Pancreas (tissue), 10 donors: ENCODE results near the gene CDH13. TPM values are rescaled to one million over a fixed set of nuclear protein-coding genes. Genes with fewer than 3 reads are reported as not detected.
A peak's percentile ranks its signal among the peaks of the same experiment; 100 is the strongest.

Source experiments
- ATAC-seq, 4 donors: fragments of 200-7000 bp; cut with Tn5 transposase; one replicate each; pipeline versions ENCODE4 v1.8.0 to v1.9.1; 2020; ENCODE audit warnings: mild to moderate bottlenecking in 4 of 4, moderate library complexity in 4 of 4
- DNase-seq, 6 donors: peaks; one replicate each; pipeline ENCODE4 v3.0.0-alpha.2; 2020
- FAIRE-seq: peaks from 2 replicates; lab custom pipeline; 2012; peaks lifted over from hg19 to GRCh38; lab: Jason Lieb, UNC
- H3K27ac ChIP-seq, 4 donors: fragments of 200-600 bp; sonication (generic); 1 replicate in 3 of 4; 2 replicates in 1 of 4; pipeline versions ENCODE4 v1.5.0 to v1.8.0; 2020
- H3K27me3 ChIP-seq, 4 donors: fragments of 200-600 bp; one replicate each; pipeline ENCODE4 v1.8.0; 2021
- H3K36me3 ChIP-seq, 3 donors: fragments of 200-600 bp; sonication (generic) in 1 of 3; one replicate each; pipeline versions ENCODE4 v1.5.0 to v1.8.0; 2020 to 2021
- H3K4me1 ChIP-seq, 3 donors: fragments of 200-600 bp; one replicate each; pipeline ENCODE4 v1.8.0; 2021
- H3K4me3 ChIP-seq, 4 donors: fragments of 200-600 bp; sonication (generic) in 2 of 4; one replicate each; pipeline versions ENCODE4 v1.5.0 to v1.8.0; 2020 to 2021
- H3K9me3 ChIP-seq, 4 donors: fragments of 200-600 bp; one replicate each; pipeline ENCODE4 v1.8.0; 2021
- CTCF ChIP-seq, 4 donors: fragments of 200-600 bp; sonication (generic) in 3 of 4; IDR thresholded peaks; one replicate each; pipeline versions ENCODE4 v1.5.0 to v1.8.0; 2021; ENCODE audit warnings: antibody characterized with exemption in 4 of 4
- WGBS, 2 donors: extraction: QIAGEN DNeasy Blood & Tissue Kit; methylation state at CpG; one replicate each; pipeline ENCODE4 v1.1.7; 2013; 5-methylcytosine and 5-hydroxymethylcytosine counted together
- intact Hi-C, 3 donors: fragments of 100-400 bp; cut with DNase I; formaldehyde crosslinking; loops; one replicate each; pipeline versions ENCODE4 v1.11.1 to v1.14.2; 2022
- polyA plus RNA-seq, 2 donors: library from polyadenylated mRNA; stranded (reverse); fragments of 200-250 nt; gene quantifications; one replicate each; pipeline ENCODE4 v1.2.3, GENCODE V29; 2013
- total RNA-seq, 6 donors: library from RNA; stranded (reverse); fragmentation: NEBNext Ultra II Directional in 4 of 6; extraction: Animal tissue kit (Norgen Biotek cat#: 25700) in 4 of 6; gene quantifications; one replicate each; pipeline versions ENCODE4 v1.2.1 to v1.2.4, GENCODE V29; 2021 to 2023
- donor health status: healthy with polysubstance abuse.
- donor health status: DM: no; HTN: no; CAD: no; lungs with moderate emphysema.
- donor health status: DM: no; HTN: no; CAD: no.
- donor health status: control.
- donor health status: control.
- donor health status: Bipolar disorder and iron deficiency.
- donor health status: DM: yes; HTN: yes; CAD: no.
- donor health status: DM: no; HTN: no; CAD: no.
- donor health status: DM: no; HTN: no; CAD: no.
- donor health status: DM: yes; HTN: yes; CAD: no.

The CDH13 gene
- total and polyA plus RNA-seq, 8 donors: 0.12 to 1.0 (median 0.37) TPM

GRCh38 chr16:82991966-82992675, 365.4 kb downstream of the CDH13 start:
- no peaks in the 10 kb centered on the region for H3K27me3 ChIP-seq
- H3K27ac ChIP-seq: no peak overlapping the region
- intact Hi-C loops: no loop called here
- H3K36me3 ChIP-seq: no peaks in the 10 kb centered on the region
- 31 to 38% methylated on average over 4 of the region's 4 CpGs for WGBS, 2 donors
- no peaks in the 10 kb centered on the region for H3K4me1 ChIP-seq
- H3K4me3 ChIP-seq: no peak overlapping the region
- no peak for TF ChIP-seq CTCF (IDR thresholded peaks at IDR 0.05)
- H3K9me3 ChIP-seq: no peaks in the 10 kb centered on the region
- no peak for ATAC-seq
- no peak for FAIRE-seq
- no peak for DNase-seq

GRCh38 chr16:82992786-82993185, 366.0 kb downstream of the CDH13 start:
- no peak overlapping the region for H3K4me3 ChIP-seq
- intact Hi-C loops: no loop called here
- 42 to 50% methylated on average over 3 of the region's 3 CpGs for WGBS, 2 donors
- no peak overlapping the region for H3K27ac ChIP-seq
- H3K9me3 ChIP-seq: no peaks in the 10 kb centered on the region
- no peaks in the 10 kb centered on the region for H3K4me1 ChIP-seq
- H3K36me3 ChIP-seq: no peaks in the 10 kb centered on the region
- DNase-seq (no peak), ATAC-seq (no peak), FAIRE-seq (no peak)
- H3K27me3 ChIP-seq: no peaks in the 10 kb centered on the region
- no peak for TF ChIP-seq CTCF (IDR thresholded peaks at IDR 0.05)

GRCh38 chr16:82993415-82993814, 366.6 kb downstream of the CDH13 start:
- intact Hi-C loops: no loop called here
- no peaks in the 10 kb centered on the region for H3K36me3 ChIP-seq
- no peaks in the 10 kb centered on the region for H3K4me1 ChIP-seq
- ATAC-seq (no peak), FAIRE-seq (no peak), DNase-seq (no peak)
- 72 to 78% methylated on average over 5 of the region's 5 CpGs for WGBS, 2 donors
- TF ChIP-seq CTCF (IDR thresholded peaks at IDR 0.05): no peak
- H3K27me3 ChIP-seq: no peaks in the 10 kb centered on the region
- H3K4me3 ChIP-seq: no peak overlapping the region
- H3K27ac ChIP-seq: no peak overlapping the region
- no peaks in the 10 kb centered on the region for H3K9me3 ChIP-seq

GRCh38 chr16:82993926-82994325, 367.2 kb downstream of the CDH13 start:
- ATAC-seq: no peak
- no peaks in the 10 kb centered on the region for H3K36me3 ChIP-seq
- no peak overlapping the region for H3K27ac ChIP-seq
- no peak for FAIRE-seq
- no peak for TF ChIP-seq CTCF (IDR thresholded peaks at IDR 0.05)
- no peak for DNase-seq
- H3K27me3 ChIP-seq: no peaks in the 10 kb centered on the region
- H3K4me1 ChIP-seq: no peaks in the 10 kb centered on the region
- WGBS, 2 donors: 46 to 48% methylated on average over 4 of the region's 4 CpGs
- H3K9me3 ChIP-seq: no peaks in the 10 kb centered on the region
- intact Hi-C loops: no loop called here
- no peak overlapping the region for H3K4me3 ChIP-seq

- Histone ChIP-seq H3K27me3 (no peaks in the 10 kb centered on the region), H3K9me3 (no peaks in the 10 kb centered on the region), H3K36me3 (no peaks in the 10 kb centered on the region), H3K27ac (peak overlapping the region in 1 of 4 donors; percentile 41), H3K4me1 (no peaks in the 10 kb centered on the region), H3K4me3 (no peak overlapping the region)
- FAIRE-seq: no peak
- no peak for ATAC-seq
- no peak for DNase-seq
- intact Hi-C loops: no loop called here
- 70 to 76% methylated on average over 9 of the region's 9 CpGs for WGBS, 2 donors
- TF ChIP-seq CTCF (IDR thresholded peaks at IDR 0.05): no peak
Observed at GRCh38 chr16:82995286-82995923, 368.6 kb downstream of the CDH13 start.
